GM21576 (cell line): ENCODE measurements around the gene PAFAH1B2.
"Not testable (repeated sequence)": the region's sequence is repeated elsewhere in the genome, so short reads cannot be mapped to it uniquely, and the experiment has no call there.

ENCODE experiments used
- ATAC-seq: cut with Tn5 transposase; IDR thresholded peaks from one replicate; pipeline ENCODE4 v1.9.1; 2021; ENCODE audit warnings: mild to moderate bottlenecking, moderate library complexity; ENCODE audit not compliant: unreplicated experiment

Gene PAFAH1B2

GRCh38 chr11:117172724-117173421 lies 28.8 kb downstream of the PAFAH1B2 start:
- no peak for ATAC-seq

- no peak for ATAC-seq
These were observed 31.0 kb downstream of the PAFAH1B2 start for GRCh38 chr11:117175104-117175503.

- no peak for ATAC-seq
These were observed 31.7 kb downstream of the PAFAH1B2 start for GRCh38 chr11:117175781-117176180.

- no peak for ATAC-seq
These were observed 32.1 kb downstream of the PAFAH1B2 start for GRCh38 chr11:117176186-117176585.

GRCh38 chr11:117177534-117178209 lies 33.6 kb downstream of the PAFAH1B2 start:
- ATAC-seq = no peak

- ATAC-seq = peak; percentile 85
These were observed 34.3 kb downstream of the PAFAH1B2 start, which contains the start of gene SIDT2 for GRCh38 chr11:117178210-117179034. SIDT2 (plus strand) TSS chr11:117178743; CDS start chr11:117179264, 521 bp downstream.

- peak; percentile 29 for ATAC-seq
These were observed 35.2 kb downstream of the PAFAH1B2 start for GRCh38 chr11:117179048-117179999.

- ATAC-seq = no peak
These were observed 35.9 kb downstream of the PAFAH1B2 start for GRCh38 chr11:117180020-117180419.

- no peak for ATAC-seq
These were observed 36.8 kb downstream of the PAFAH1B2 start for GRCh38 chr11:117180661-117181585.

- no peak for ATAC-seq
These were observed 37.8 kb downstream of the PAFAH1B2 start for GRCh38 chr11:117181586-117182550.

- ATAC-seq = no peak
These were observed 38.5 kb downstream of the PAFAH1B2 start for GRCh38 chr11:117182551-117182935.

- not testable (repeated sequence) for ATAC-seq
These were observed 39.1 kb downstream of the PAFAH1B2 start for GRCh38 chr11:117183178-117183577.

GRCh38 chr11:117183724-117184349 lies 39.8 kb downstream of the PAFAH1B2 start:
- no peak for ATAC-seq

- no peak for ATAC-seq
These were observed 41.8 kb downstream of the PAFAH1B2 start for GRCh38 chr11:117185736-117186430.

- no peak for ATAC-seq
These were observed 42.3 kb downstream of the PAFAH1B2 start for GRCh38 chr11:117186431-117186761.

GRCh38 chr11:117187007-117187406 lies 42.9 kb downstream of the PAFAH1B2 start:
- ATAC-seq = no peak

- ATAC-seq = no peak
These were observed 43.3 kb downstream of the PAFAH1B2 start for GRCh38 chr11:117187428-117187798.
